GM12874 (cell line): ENCODE results near the gene IGSF22.

Experiments
- CTCF ChIP-seq: IDR thresholded peaks from 2 replicates; pipeline ENCODE4 v1.5.1; 2011; ENCODE audit warnings: low read depth, mild to moderate bottlenecking, control low read depth, low read length, moderate library complexity; ENCODE audit not compliant: insufficient read depth

IGSF22 gene

GRCh38 chr11:18697576-18697975, 28.4 kb downstream of the IGSF22 start:
- no peak for TF ChIP-seq CTCF

GRCh38 chr11:18696638-18697225, 29.3 kb downstream of the IGSF22 start:
- TF ChIP-seq CTCF: no peak

- no peak for TF ChIP-seq CTCF
These were observed 32.8 kb downstream of the IGSF22 start for GRCh38 chr11:18692941-18693760.

- no peak for TF ChIP-seq CTCF
These were observed 41.7 kb downstream of the IGSF22 start for GRCh38 chr11:18684267-18684666.

GRCh38 chr11:18682466-18682865, 43.5 kb downstream of the IGSF22 start:
- TF ChIP-seq CTCF: no peak

GRCh38 chr11:18677560-18677959, 48.4 kb downstream of the IGSF22 start:
- TF ChIP-seq CTCF: no peak

- no peak for TF ChIP-seq CTCF
These were observed 49.2 kb downstream of the IGSF22 start for GRCh38 chr11:18676803-18677202.
